Ishikawa (cell line): ENCODE data around the gene NR1I3.

Experiments used
- CEBPB ChIP-seq: IDR thresholded peaks from 2 replicates; pipeline ENCODE4 v1.6.1; 2012
- CREB1 ChIP-seq: IDR thresholded peaks from 2 replicates; pipeline ENCODE4 v1.6.1; 2012; ENCODE audit warnings: low read depth
- EGR1 ChIP-seq: IDR thresholded peaks from 2 replicates; pipeline ENCODE4 v1.6.1; 2012
- NFIC ChIP-seq: IDR thresholded peaks from 2 replicates; pipeline ENCODE4 v1.6.1; 2012
- RAD21 ChIP-seq: IDR thresholded peaks from 2 replicates; pipeline ENCODE4 v1.6.1; 2012; ENCODE audit warnings: low read depth
- TCF12 ChIP-seq: IDR thresholded peaks from 2 replicates; pipeline ENCODE4 v1.6.1; 2012; ENCODE audit warnings: low read depth
- YY1 ChIP-seq: IDR thresholded peaks from 2 replicates; pipeline ENCODE4 v1.6.1; 2012; ENCODE audit warnings: low read depth
- TF ChIP-seq, protein P1 (sequence below): IDR thresholded peaks from 2 replicates; pipeline ENCODE4 v1.6.1; 2012
- TF ChIP-seq, protein P2 (sequence below): IDR thresholded peaks from 2 replicates; pipeline ENCODE4 v1.6.1; 2012; ENCODE audit warnings: low read depth, mild to moderate bottlenecking

DNA sequence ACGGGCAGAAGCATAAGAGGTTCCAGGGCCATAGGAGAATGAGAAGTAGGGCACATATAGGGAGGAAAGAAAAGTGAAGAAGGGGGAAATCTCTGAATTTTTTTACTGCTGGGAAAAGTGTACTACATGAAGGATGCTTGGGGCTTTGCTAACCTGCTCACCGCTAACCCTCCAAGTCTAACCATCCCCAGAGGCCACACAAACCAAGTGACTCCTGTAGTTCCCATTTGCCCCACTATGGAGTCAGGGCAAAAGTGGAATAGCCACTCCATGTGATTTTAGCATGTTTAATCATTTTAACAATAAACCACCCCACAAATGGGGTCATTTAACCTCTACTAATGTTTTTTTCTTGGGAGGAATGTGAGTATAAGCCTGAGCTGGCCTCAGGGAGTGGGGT lies 47.1 kb upstream of the NR1I3 start:
- TF ChIP-seq CREB1, result no peak
- TF ChIP-seq, protein P1, sequence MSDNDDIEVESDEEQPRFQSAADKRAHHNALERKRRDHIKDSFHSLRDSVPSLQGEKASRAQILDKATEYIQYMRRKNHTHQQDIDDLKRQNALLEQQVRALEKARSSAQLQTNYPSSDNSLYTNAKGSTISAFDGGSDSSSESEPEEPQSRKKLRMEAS, result no peak
- TF ChIP-seq CEBPB, result no peak
- TF ChIP-seq TCF12, result no peak
- no peak for TF ChIP-seq EGR1
- no peak for TF ChIP-seq RAD21
- TF ChIP-seq, protein P2, sequence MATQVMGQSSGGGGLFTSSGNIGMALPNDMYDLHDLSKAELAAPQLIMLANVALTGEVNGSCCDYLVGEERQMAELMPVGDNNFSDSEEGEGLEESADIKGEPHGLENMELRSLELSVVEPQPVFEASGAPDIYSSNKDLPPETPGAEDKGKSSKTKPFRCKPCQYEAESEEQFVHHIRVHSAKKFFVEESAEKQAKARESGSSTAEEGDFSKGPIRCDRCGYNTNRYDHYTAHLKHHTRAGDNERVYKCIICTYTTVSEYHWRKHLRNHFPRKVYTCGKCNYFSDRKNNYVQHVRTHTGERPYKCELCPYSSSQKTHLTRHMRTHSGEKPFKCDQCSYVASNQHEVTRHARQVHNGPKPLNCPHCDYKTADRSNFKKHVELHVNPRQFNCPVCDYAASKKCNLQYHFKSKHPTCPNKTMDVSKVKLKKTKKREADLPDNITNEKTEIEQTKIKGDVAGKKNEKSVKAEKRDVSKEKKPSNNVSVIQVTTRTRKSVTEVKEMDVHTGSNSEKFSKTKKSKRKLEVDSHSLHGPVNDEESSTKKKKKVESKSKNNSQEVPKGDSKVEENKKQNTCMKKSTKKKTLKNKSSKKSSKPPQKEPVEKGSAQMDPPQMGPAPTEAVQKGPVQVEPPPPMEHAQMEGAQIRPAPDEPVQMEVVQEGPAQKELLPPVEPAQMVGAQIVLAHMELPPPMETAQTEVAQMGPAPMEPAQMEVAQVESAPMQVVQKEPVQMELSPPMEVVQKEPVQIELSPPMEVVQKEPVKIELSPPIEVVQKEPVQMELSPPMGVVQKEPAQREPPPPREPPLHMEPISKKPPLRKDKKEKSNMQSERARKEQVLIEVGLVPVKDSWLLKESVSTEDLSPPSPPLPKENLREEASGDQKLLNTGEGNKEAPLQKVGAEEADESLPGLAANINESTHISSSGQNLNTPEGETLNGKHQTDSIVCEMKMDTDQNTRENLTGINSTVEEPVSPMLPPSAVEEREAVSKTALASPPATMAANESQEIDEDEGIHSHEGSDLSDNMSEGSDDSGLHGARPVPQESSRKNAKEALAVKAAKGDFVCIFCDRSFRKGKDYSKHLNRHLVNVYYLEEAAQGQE, result no peak
- TF ChIP-seq NFIC, result no peak
- TF ChIP-seq YY1, result no peak
